Measurements from ENCODE around the gene MAPT.

Gene MAPT

GRCh38 chr17:45874151-45874550, 20.2 kb upstream of the MAPT start:
- no peak for DNase-seq (ENCODE audit: low spot score)
- TF ChIP-seq CTCF (conservative IDR thresholded peaks at IDR 0.05; ENCODE audit: low read depth) = no peak
- ChIA-PET CTCF (interaction anchor here (0.5 kb wide), 1 partner anchor 560 kb away, joined by 4 read pairs; no protein-coding TSS in a partner anchor), POLR2A (ENCODE audit: low non-redundant PET) (no interaction called here)
- H3K27ac ChIP-seq = no peak overlapping the region

DNA sequence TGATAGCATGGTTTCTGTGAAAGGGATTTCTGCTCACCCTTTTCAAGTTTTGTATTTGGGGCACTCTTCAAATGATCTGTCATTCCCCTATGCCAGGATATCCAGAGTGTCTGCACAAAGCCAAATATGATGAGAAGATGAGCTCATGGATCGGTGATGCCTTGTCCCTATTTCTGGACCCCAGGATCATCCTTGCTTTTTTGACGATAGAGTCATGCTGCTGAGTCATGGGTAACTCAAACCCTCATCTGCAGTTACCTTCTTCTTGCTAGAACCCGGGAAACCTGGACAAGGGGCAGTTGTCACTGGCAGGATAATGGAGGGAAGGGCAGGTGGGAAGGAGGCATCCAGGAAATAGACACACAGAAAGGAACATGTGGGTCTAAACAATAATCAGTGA, 17.8 kb upstream of the MAPT start:
- no peak for DNase-seq (ENCODE audit: low spot score)
- CTCF ChIA-PET = no interaction called here
- no peak overlapping the region for H3K27ac ChIP-seq
- POLR2A ChIA-PET (ENCODE audit: low non-redundant PET) = no interaction called here
- no peak for TF ChIP-seq CTCF (conservative IDR thresholded peaks at IDR 0.05; ENCODE audit: low read depth)

DNA sequence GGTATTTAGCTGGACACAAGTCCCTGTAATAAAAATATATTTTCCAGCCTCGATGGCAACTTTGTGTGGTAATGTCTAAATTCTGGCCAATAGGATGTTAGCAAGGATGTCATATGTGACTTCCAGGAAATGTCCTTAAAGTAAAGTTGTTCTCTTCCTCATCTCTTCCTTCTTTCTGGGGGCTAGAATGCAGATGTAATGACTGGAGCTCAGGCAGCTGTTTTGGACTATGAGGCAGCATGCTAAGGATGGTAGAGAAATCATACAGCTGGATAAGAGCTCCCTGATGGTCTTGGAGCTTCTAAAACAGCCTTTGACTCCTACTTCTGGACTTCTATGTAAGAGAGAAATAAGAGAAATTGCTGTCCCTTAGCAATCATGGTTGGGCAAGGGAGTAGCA, 16.9 kb upstream of the MAPT start:
- H3K27ac ChIP-seq = no peak overlapping the region
- ChIA-PET CTCF (no interaction called here), POLR2A (ENCODE audit: low non-redundant PET) (no interaction called here)
- no peak for TF ChIP-seq CTCF (conservative IDR thresholded peaks at IDR 0.05; ENCODE audit: low read depth)
- no peak for DNase-seq (ENCODE audit: low spot score)

- TF ChIP-seq CTCF (conservative IDR thresholded peaks at IDR 0.05; ENCODE audit: low read depth) = no peak
- no peak for DNase-seq (ENCODE audit: low spot score)
- POLR2A ChIA-PET (ENCODE audit: low non-redundant PET) = no interaction called here
- CTCF ChIA-PET = no interaction called here
- H3K27ac ChIP-seq = no peak overlapping the region
Observed at GRCh38 chr17:45883063-45883462, 11.3 kb upstream of the MAPT start.

GRCh38 chr17:45886852-45887251, 7.5 kb upstream of the MAPT start:
- ChIA-PET POLR2A (ENCODE audit: low non-redundant PET) (no interaction called here), CTCF (interaction anchor here (0.7 kb wide), 1 partner anchor 1451 kb away, joined by 4 read pairs; no protein-coding TSS in a partner anchor)
- TF ChIP-seq CTCF (conservative IDR thresholded peaks at IDR 0.05; ENCODE audit: low read depth) = no peak
- no peak for DNase-seq (ENCODE audit: low spot score)
- no peak overlapping the region for H3K27ac ChIP-seq

- no peak for DNase-seq (ENCODE audit: low spot score)
- POLR2A ChIA-PET (ENCODE audit: low non-redundant PET) = no interaction called here
- CTCF ChIA-PET = no interaction called here
- TF ChIP-seq CTCF (conservative IDR thresholded peaks at IDR 0.05; ENCODE audit: low read depth) = no peak
- no peak overlapping the region for H3K27ac ChIP-seq
Observed at GRCh38 chr17:45888392-45888791, 6.0 kb upstream of the MAPT start.

DNA sequence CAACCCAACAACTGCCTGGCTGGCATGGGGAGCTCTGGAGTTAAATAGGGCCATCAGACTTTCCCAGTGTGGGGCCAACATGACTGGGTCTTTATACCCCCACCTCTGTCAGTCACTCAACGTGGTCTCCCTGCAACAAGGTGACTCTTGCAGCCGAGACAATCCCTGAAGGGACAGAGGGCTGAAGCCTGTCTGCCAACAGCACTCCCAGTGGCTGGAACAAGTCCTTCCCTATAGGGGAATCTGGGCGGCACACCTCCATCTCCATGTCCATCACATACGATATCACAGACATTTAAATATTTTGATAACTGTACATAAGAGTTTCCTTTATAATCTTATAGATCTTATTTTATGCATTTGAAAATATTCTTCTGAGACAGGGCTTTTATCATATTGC, 4.8 kb upstream of the MAPT start:
- no peak for TF ChIP-seq CTCF (conservative IDR thresholded peaks at IDR 0.05; ENCODE audit: low read depth)
- no peak for DNase-seq (ENCODE audit: low spot score)
- no peak overlapping the region for H3K27ac ChIP-seq
- POLR2A ChIA-PET (ENCODE audit: low non-redundant PET) = no interaction called here
- CTCF ChIA-PET = no interaction called here
